Measurements from ENCODE around the gene LILRB2.
"Not testable (repeated sequence)": the region's sequence is repeated elsewhere in the genome, so short reads cannot be mapped to it uniquely, and the experiment has no call there.

The LILRB2 gene

GRCh38 chr19:54239491-54240371, 41.2 kb downstream of the LILRB2 start:
- not testable (repeated sequence) for DNase-seq

GRCh38 chr19:54233941-54234340, 47.0 kb downstream of the LILRB2 start:
- DNase-seq, result no peak

GRCh38 chr19:54231077-54231931, 49.6 kb downstream of the LILRB2 start:
- DNase-seq, result peak; percentile 73 to 95 (median 89)

- DNase-seq, result no peak
Observed at GRCh38 chr19:54230031-54230430, 50.9 kb downstream of the LILRB2 start.

GRCh38 chr19:54229146-54229545, 51.8 kb downstream of the LILRB2 start:
- no peak for DNase-seq

GRCh38 chr19:54224619-54225018, 56.3 kb downstream of the LILRB2 start:
- DNase-seq, result not testable (repeated sequence)

- not testable (repeated sequence) for DNase-seq
Observed at GRCh38 chr19:54223937-54224281, 57.0 kb downstream of the LILRB2 start.
